ENCODE measurements around the gene EHMT2. TPM values are rescaled to one million over a fixed set of nuclear protein-coding genes. Genes with fewer than 3 reads are reported as not detected.
"Not testable (repeated sequence)": the region's sequence is repeated elsewhere in the genome, so short reads cannot be mapped to it uniquely, and the experiment has no call there.

The EHMT2 gene
- total and polyA plus RNA-seq, 4 donors = 7.9 to 21.4 (median 10.6) TPM

DNA sequence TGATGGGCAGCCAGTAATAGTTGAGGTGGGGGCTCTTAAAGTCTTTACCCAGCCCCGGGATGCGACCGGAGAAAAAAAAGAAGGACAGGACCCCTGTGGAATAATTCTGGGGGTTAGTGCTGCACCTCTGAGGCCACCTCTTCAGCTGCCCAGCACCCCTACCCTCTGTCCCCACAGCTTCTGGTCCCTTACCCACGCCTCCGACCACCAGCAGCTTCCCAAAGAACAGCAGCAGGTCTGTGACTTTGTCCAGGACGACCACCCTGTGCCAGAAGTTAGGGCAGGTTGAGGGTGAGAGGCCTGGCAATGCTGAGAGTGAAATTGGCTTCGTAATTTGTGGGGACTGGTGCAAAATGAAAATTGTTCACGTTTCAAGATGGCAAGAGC lies 32.7 kb downstream of the EHMT2 start:
- Histone ChIP-seq H3K36me3 (ENCODE audit: control insufficient read depth in 4 of 4, insufficient read depth in 3 of 4, low read depth in 1 of 4, low read length in 3 of 4) (peaks cover 2 to 11% (median 3%) of the 10 kb centered on the region in 4 donors), H3K4me3 (ENCODE audit: low read depth in 1 of 3, low read length in 3 of 3) (no peak overlapping the region), H3K9ac (ENCODE audit: low read depth in 1 of 2, low read length in 2 of 2) (no peak overlapping the region), H3K27ac (ENCODE audit: low read depth in 1 of 2, low read length in 2 of 2) (no peak overlapping the region), H3K9me3 (ENCODE audit: control insufficient read depth in 4 of 4, low read length in 3 of 4) (no peaks in the 10 kb centered on the region), H3K27me3 (ENCODE audit: control insufficient read depth in 4 of 4, insufficient read depth in 4 of 4, low read length in 3 of 4) (no peaks in the 10 kb centered on the region), H3K4me1 (ENCODE audit: control insufficient read depth in 4 of 4, insufficient read depth in 4 of 4, low read length in 3 of 4) (peaks cover 10 to 21% (median 17%) of the 10 kb centered on the region in 4 donors)
- DNase-seq (ENCODE audit: low spot score) = no peak
- 89% methylated on average over 8 of the region's 8 CpGs for WGBS
- TF ChIP-seq EGR1 (IDR thresholded peaks at IDR 0.05; ENCODE audit: low read depth in 2 of 2) = no peak
- TF ChIP-seq, protein P1, sequence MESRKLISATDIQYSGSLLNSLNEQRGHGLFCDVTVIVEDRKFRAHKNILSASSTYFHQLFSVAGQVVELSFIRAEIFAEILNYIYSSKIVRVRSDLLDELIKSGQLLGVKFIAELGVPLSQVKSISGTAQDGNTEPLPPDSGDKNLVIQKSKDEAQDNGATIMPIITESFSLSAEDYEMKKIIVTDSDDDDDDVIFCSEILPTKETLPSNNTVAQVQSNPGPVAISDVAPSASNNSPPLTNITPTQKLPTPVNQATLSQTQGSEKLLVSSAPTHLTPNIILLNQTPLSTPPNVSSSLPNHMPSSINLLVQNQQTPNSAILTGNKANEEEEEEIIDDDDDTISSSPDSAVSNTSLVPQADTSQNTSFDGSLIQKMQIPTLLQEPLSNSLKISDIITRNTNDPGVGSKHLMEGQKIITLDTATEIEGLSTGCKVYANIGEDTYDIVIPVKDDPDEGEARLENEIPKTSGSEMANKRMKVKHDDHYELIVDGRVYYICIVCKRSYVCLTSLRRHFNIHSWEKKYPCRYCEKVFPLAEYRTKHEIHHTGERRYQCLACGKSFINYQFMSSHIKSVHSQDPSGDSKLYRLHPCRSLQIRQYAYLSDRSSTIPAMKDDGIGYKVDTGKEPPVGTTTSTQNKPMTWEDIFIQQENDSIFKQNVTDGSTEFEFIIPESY (IDR thresholded peaks at IDR 0.05) = no peak
- TF ChIP-seq JUND (IDR thresholded peaks at IDR 0.05) = no peak
- no peak for TF ChIP-seq GABPA (IDR thresholded peaks at IDR 0.05 in 1 of 2, conservative IDR thresholded peaks at IDR 0.05 in 1 of 2)
- TF ChIP-seq, protein P2, sequence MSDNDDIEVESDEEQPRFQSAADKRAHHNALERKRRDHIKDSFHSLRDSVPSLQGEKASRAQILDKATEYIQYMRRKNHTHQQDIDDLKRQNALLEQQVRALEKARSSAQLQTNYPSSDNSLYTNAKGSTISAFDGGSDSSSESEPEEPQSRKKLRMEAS (IDR thresholded peaks at IDR 0.05) = no peak
- TF ChIP-seq RAD21 (IDR thresholded peaks at IDR 0.05) = no peak
- TF ChIP-seq, protein P3, sequence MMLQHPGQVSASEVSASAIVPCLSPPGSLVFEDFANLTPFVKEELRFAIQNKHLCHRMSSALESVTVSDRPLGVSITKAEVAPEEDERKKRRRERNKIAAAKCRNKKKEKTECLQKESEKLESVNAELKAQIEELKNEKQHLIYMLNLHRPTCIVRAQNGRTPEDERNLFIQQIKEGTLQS (IDR thresholded peaks at IDR 0.05) = no peak
- TF ChIP-seq NR2F2 (IDR thresholded peaks at IDR 0.05) = no peak
- TF ChIP-seq, protein P4, sequence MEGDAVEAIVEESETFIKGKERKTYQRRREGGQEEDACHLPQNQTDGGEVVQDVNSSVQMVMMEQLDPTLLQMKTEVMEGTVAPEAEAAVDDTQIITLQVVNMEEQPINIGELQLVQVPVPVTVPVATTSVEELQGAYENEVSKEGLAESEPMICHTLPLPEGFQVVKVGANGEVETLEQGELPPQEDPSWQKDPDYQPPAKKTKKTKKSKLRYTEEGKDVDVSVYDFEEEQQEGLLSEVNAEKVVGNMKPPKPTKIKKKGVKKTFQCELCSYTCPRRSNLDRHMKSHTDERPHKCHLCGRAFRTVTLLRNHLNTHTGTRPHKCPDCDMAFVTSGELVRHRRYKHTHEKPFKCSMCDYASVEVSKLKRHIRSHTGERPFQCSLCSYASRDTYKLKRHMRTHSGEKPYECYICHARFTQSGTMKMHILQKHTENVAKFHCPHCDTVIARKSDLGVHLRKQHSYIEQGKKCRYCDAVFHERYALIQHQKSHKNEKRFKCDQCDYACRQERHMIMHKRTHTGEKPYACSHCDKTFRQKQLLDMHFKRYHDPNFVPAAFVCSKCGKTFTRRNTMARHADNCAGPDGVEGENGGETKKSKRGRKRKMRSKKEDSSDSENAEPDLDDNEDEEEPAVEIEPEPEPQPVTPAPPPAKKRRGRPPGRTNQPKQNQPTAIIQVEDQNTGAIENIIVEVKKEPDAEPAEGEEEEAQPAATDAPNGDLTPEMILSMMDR (IDR thresholded peaks at IDR 0.05; ENCODE audit: low read depth, low read length, missing input control) = no peak
- no peak for TF ChIP-seq HNF4G (IDR thresholded peaks at IDR 0.05)
- TF ChIP-seq SP1 (IDR thresholded peaks at IDR 0.05) = no peak
- no peak for TF ChIP-seq RXRA (IDR thresholded peaks at IDR 0.05)
- TF ChIP-seq, protein P5, sequence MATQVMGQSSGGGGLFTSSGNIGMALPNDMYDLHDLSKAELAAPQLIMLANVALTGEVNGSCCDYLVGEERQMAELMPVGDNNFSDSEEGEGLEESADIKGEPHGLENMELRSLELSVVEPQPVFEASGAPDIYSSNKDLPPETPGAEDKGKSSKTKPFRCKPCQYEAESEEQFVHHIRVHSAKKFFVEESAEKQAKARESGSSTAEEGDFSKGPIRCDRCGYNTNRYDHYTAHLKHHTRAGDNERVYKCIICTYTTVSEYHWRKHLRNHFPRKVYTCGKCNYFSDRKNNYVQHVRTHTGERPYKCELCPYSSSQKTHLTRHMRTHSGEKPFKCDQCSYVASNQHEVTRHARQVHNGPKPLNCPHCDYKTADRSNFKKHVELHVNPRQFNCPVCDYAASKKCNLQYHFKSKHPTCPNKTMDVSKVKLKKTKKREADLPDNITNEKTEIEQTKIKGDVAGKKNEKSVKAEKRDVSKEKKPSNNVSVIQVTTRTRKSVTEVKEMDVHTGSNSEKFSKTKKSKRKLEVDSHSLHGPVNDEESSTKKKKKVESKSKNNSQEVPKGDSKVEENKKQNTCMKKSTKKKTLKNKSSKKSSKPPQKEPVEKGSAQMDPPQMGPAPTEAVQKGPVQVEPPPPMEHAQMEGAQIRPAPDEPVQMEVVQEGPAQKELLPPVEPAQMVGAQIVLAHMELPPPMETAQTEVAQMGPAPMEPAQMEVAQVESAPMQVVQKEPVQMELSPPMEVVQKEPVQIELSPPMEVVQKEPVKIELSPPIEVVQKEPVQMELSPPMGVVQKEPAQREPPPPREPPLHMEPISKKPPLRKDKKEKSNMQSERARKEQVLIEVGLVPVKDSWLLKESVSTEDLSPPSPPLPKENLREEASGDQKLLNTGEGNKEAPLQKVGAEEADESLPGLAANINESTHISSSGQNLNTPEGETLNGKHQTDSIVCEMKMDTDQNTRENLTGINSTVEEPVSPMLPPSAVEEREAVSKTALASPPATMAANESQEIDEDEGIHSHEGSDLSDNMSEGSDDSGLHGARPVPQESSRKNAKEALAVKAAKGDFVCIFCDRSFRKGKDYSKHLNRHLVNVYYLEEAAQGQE (IDR thresholded peaks at IDR 0.05) = no peak
- no peak for TF ChIP-seq FOXA1 (IDR thresholded peaks at IDR 0.05)
- no peak for TF ChIP-seq FOXA2 (IDR thresholded peaks at IDR 0.05)
- no peak for TF ChIP-seq TAF1 (conservative IDR thresholded peaks at IDR 0.05)
- no peak for TF ChIP-seq YY1 (IDR thresholded peaks at IDR 0.05)
- no peak for TF ChIP-seq HNF4A (conservative IDR thresholded peaks at IDR 0.05)

DNA sequence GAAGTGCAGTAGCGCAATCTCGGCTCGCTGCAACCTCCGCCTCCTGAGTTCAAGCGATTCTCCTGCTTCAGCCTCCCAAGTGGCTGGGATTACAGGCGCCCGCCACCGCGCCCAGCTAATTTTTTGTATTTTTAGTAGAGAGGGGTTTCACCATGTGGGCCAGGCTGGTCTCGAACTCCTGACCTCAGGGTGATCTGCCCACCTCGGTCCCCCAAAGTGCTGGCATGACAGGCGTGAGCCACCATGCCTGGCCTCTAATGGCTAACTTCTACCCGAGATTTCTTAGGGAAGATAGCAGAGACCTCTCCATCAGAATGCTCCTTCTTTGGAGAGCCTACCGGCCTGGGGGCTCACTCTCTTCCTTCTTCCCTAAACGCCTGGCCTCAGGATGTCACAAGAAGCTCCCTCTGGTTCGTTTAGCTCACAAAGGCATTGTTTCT lies 33.4 kb downstream of the EHMT2 start:
- 28% methylated on average over 16 of the region's 16 CpGs for WGBS
- not testable (repeated sequence) for H3K9me3 ChIP-seq (ENCODE audit: control insufficient read depth in 4 of 4, low read length in 3 of 4); DNase-seq (ENCODE audit: low spot score); H3K9ac ChIP-seq (ENCODE audit: low read depth in 1 of 2, low read length in 2 of 2); H3K27me3 ChIP-seq (ENCODE audit: control insufficient read depth in 4 of 4, insufficient read depth in 4 of 4, low read length in 3 of 4)
- Histone ChIP-seq H3K36me3 (ENCODE audit: control insufficient read depth in 4 of 4, insufficient read depth in 3 of 4, low read depth in 1 of 4, low read length in 3 of 4) (peaks cover 4 to 17% (median 5%) of the 10 kb centered on the region in 4 donors), H3K4me1 (ENCODE audit: control insufficient read depth in 4 of 4, insufficient read depth in 4 of 4, low read length in 3 of 4) (peaks cover 11 to 21% (median 17%) of the 10 kb centered on the region in 4 donors), H3K4me3 (ENCODE audit: low read depth in 1 of 3, low read length in 3 of 3) (peak overlapping the region in 1 of 3 donors; percentile 66), H3K27ac (ENCODE audit: low read depth in 1 of 2, low read length in 2 of 2) (peak overlapping the region; percentile 80 to 83)

Measured in liver (tissue), 9 donors.